GM12878 (cell line): ENCODE results near the gene ZNF214. TPM values are rescaled to one million over a fixed set of nuclear protein-coding genes. Genes with fewer than 3 reads are reported as not detected.

Source experiments
- ATAC-seq: fragments of 200-7000 bp; cut with Tn5 transposase; 3 replicates; pipeline ENCODE4 v1.9.1; 2020; ENCODE audit warnings: mild to moderate bottlenecking, moderate library complexity
- BruUV-seq: library from RNA; stranded (reverse); fragments of 400-500 nt; replicated peaks from 2 replicates; lab custom pipeline; 2021; lab: Mats Ljungman, UMichigan
- CTCF ChIA-PET: fragments of 300-600 bp; sonication (Branson Sonifier 250); formaldehyde crosslinking; extraction: SDS; loops from one replicate; lab custom pipeline; 2021; ENCODE audit warnings: inconsistent platforms; lab: Yijun Ruan, JAX
- POLR2A ChIA-PET: fragments of 350-600 bp; formaldehyde crosslinking; extraction: SDS; loops from one replicate; lab custom pipeline; 2021; ENCODE audit warnings: inconsistent platforms; lab: Charles Lee
- RAD21 ChIA-PET: fragments of 300-600 bp; sonication (Branson Sonifier 250); formaldehyde crosslinking; loops from one replicate; lab custom pipeline; 2023; ENCODE audit warnings: antibody characterized with exemption; ENCODE audit not compliant: unreplicated experiment; lab: Charles Lee
- SMC1A ChIA-PET: fragments of 300-600 bp; sonication (Branson Sonifier 250); formaldehyde crosslinking; loops from one replicate; lab custom pipeline; 2023; ENCODE audit not compliant: unreplicated experiment, uncharacterized antibody; lab: Charles Lee
- DNase-seq: peaks from one replicate; pipeline ENCODE4 v3.0.0-alpha.2; 2011; ENCODE audit warnings: low read depth, low spot score
- FAIRE-seq: peaks from 3 replicates; lab custom pipeline; 2011; peaks lifted over from hg19 to GRCh38; lab: Jason Lieb, UNC
- H2AFZ ChIP-seq: 2 replicates; pipeline ENCODE4 v1.6.0; 2011; ENCODE audit warnings: low read depth, low read length, control low read depth; ENCODE audit not compliant: control insufficient read depth
- H3K27ac ChIP-seq: 2 replicates; pipeline ENCODE4 v1.5.1; 2011; ENCODE audit warnings: control low read depth; ENCODE audit not compliant: control insufficient read depth, insufficient read depth
- H3K27me3 ChIP-seq, 2 experiments: replicated peaks in 1 of 2; 2 replicates each; pipeline versions ENCODE4 v1.6.0 to v1.6.1; 2011; ENCODE audit warnings: low read length in 1 of 2; ENCODE audit not compliant: control insufficient read depth in 2 of 2, insufficient read depth in 2 of 2
- H3K36me3 ChIP-seq, 2 experiments: 2 replicates each; pipeline ENCODE4 v1.5.1; 2011; ENCODE audit warnings: low read length in 1 of 2; ENCODE audit not compliant: control insufficient read depth in 2 of 2, insufficient read depth in 2 of 2
- H3K4me1 ChIP-seq: 2 replicates; pipeline ENCODE4 v1.6.1; 2011; ENCODE audit warnings: mild to moderate bottlenecking, low read length, moderate library complexity, mixed read lengths; ENCODE audit not compliant: control insufficient read depth, insufficient read depth
- H3K4me2 ChIP-seq: 2 replicates; pipeline ENCODE4 v1.6.0; 2011; ENCODE audit warnings: control low read depth; ENCODE audit not compliant: control insufficient read depth, insufficient read depth
- H3K4me3 ChIP-seq: fragments of 200-600 bp; sonication (generic); 2 replicates; pipeline ENCODE4 v1.5.1; 2016
- H3K79me2 ChIP-seq: 2 replicates; pipeline ENCODE4 v1.6.0; 2011; ENCODE audit warnings: low read length; ENCODE audit not compliant: control insufficient read depth, insufficient read depth
- H3K9ac ChIP-seq: 2 replicates; pipeline ENCODE4 v1.8.0; 2011; ENCODE audit warnings: low read length, control low read depth, mixed read lengths; ENCODE audit not compliant: control insufficient read depth, insufficient read depth
- H3K9me3 ChIP-seq: replicated peaks from 3 replicates; pipeline ENCODE4 v1.5.1; 2011; ENCODE audit warnings: mild to moderate bottlenecking, low read length; ENCODE audit not compliant: control insufficient read depth, insufficient read depth
- H4K20me1 ChIP-seq: 2 replicates; pipeline ENCODE4 v1.6.0; 2011; ENCODE audit not compliant: control insufficient read depth, insufficient read depth
- BCLAF1 ChIP-seq: fragments of 450-650 bp; IDR thresholded peaks from 2 replicates; pipeline ENCODE4 v1.6.1; 2017; ENCODE audit warnings: antibody characterized with exemption, mild to moderate bottlenecking, moderate library complexity
- CEBPB ChIP-seq, 2 experiments: fragments of 150-350 bp in 1 of 2; IDR thresholded peaks; 2 replicates each; pipeline ENCODE4 v1.6.1; 2012 to 2014; ENCODE audit warnings: low read depth in 2 of 2, low read length in 2 of 2, borderline replicate concordance in 1 of 2, inconsistent platforms in 1 of 2
- IRF4 ChIP-seq: IDR thresholded peaks from 2 replicates; pipeline ENCODE4 v1.6.1; 2011; ENCODE audit warnings: low read depth, low read length
- MTA3 ChIP-seq: IDR thresholded peaks from 2 replicates; pipeline ENCODE4 v1.6.1; 2012; ENCODE audit warnings: low read length, inconsistent platforms, borderline replicate concordance
- MXI1 ChIP-seq: fragments of 150-350 bp; IDR thresholded peaks from 2 replicates; pipeline ENCODE4 v1.6.1; 2011; ENCODE audit warnings: low read depth, mild to moderate bottlenecking, inconsistent platforms, low read length, improper control_type of control experiment
- PAX5 ChIP-seq: IDR thresholded peaks from 2 replicates; pipeline ENCODE4 v1.6.1; 2011; ENCODE audit warnings: low read depth, low read length, borderline replicate concordance
- TCF7 ChIP-seq: IDR thresholded peaks from 2 replicates; pipeline ENCODE4 v1.6.1; 2014; ENCODE audit warnings: antibody characterized with exemption, borderline replicate concordance
- ZSCAN29 ChIP-seq: fragments of 450-650 bp; IDR thresholded peaks from 2 replicates; pipeline ENCODE4 v1.6.1; 2017; ENCODE audit warnings: mild to moderate bottlenecking, moderate library complexity
- in situ Hi-C: fragments of 300-500 bp; cut with MboI; formaldehyde crosslinking; loops from 9 replicates; pipeline ENCODE4 v1.14.3; 2018; ENCODE audit warnings: mixed read lengths
- intact Hi-C: fragments of 100-400 bp; cut with micrococcal nuclease; formaldehyde crosslinking; loops from one replicate; pipeline ENCODE4 v1.14.2; 2022; ENCODE audit not compliant: unreplicated experiment
- polyA plus RNA-seq, 11 experiments: library from polyadenylated mRNA; depleted of rRNA in 4 of 11; unstranded in 6 of 11; stranded (reverse) in 5 of 11; fragments of >200 nt; fragmentation: Nextera tagmentation in 4 of 11; fragmentation: Illumina TruSeq in 1 of 11; extraction: Ambion mirVana in 4 of 11; extraction: Trizol in 1 of 11; gene quantifications; 1 replicate in 1 of 11; 2 replicates in 10 of 11; pipeline versions ENCODE4 v1.2.1 to v1.2.3, GENCODE V29; 2011 to 2016; ENCODE audit warnings: inconsistent platforms in 2 of 11, missing spikeins in 2 of 11, low read depth in 1 of 11
- total RNA-seq, 4 experiments: library from RNA; depleted of rRNA in 3 of 4; stranded (reverse); fragments of >200 nt in 3 of 4; fragmentation: Illumina TruSeq in 1 of 4; extraction: Trizol in 1 of 4; gene quantifications; 2 replicates each; pipeline versions ENCODE4 v1.2.1 to v1.2.3, GENCODE V29; 2013 to 2021
- TF ChIP-seq, protein P1 (sequence below): fragments of 450-650 bp; IDR thresholded peaks from 2 replicates; pipeline ENCODE4 v1.6.1; 2018; ENCODE audit warnings: mild to moderate bottlenecking, low read depth, moderate library complexity; ENCODE audit not compliant: partially characterized antibody
- TF ChIP-seq, protein P2 (sequence below): IDR thresholded peaks from 2 replicates; pipeline ENCODE4 v1.6.1; 2012; ENCODE audit warnings: improper control_type of control experiment, low read depth, low read length; ENCODE audit not compliant: insufficient replicate concordance

The ZNF214 gene
- total and polyA plus RNA-seq, 10 of the 15 experiments (the other 5 are each of a cell fraction or from before 2014, with no cell fraction given), result 0.18 TPM; not detected in 9

GRCh38 chr11:6991227-6991626 lies 28.9 kb downstream of the ZNF214 start (continued):
- TF ChIP-seq BCLAF1, result no peak
- TF ChIP-seq IRF4, result no peak
- TF ChIP-seq CEBPB (IDR thresholded peaks at IDR 0.05; ENCODE audit: borderline replicate concordance in 1 of 2, low read depth in 2 of 2, low read length in 2 of 2), result no peak

DNA sequence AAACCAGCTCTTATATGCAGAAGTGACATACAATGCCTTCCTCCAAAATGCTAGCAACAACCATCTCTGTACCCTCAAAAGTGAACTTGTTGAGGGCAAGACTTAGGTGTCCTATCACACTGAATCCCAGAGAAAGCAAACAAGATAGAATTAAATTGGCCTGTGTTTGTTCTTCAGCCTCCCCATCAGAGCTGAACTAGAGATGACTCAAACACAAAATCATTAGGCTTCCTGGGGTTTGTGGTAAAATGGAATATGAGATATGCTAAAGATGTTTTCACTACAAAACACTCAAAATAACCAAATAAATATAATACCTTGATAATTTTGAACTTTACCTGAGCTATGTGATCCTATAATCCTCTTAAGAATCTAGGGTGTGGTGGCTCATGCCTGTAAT lies 31.6 kb downstream of the ZNF214 start:
- H3K4me1 ChIP-seq, result no peaks in the 10 kb centered on the region
- in situ Hi-C loops (no loop called here), intact Hi-C loops (no loop called here)
- CTCF ChIA-PET, result interaction anchor here (1.2 kb wide), 1 partner anchor 176 kb away, joined by 4 read pairs; no protein-coding TSS in a partner anchor
- no peak overlapping the region for H3K4me3 ChIP-seq
- H2AFZ ChIP-seq, result no peak overlapping the region
- no peak overlapping the region for H3K9ac ChIP-seq
- H3K27ac ChIP-seq, result no peak overlapping the region
- no peaks in the 10 kb centered on the region for H4K20me1 ChIP-seq
- no peak overlapping the region for H3K4me2 ChIP-seq
- H3K27me3 ChIP-seq, result no peaks in the 10 kb centered on the region
- ATAC-seq (no peak), DNase-seq (no peak), FAIRE-seq (no peak)
- H3K36me3 ChIP-seq, result no peaks in the 10 kb centered on the region
- POLR2A ChIA-PET, result no interaction called here
- H3K79me2 ChIP-seq, result no peaks in the 10 kb centered on the region
- TF ChIP-seq ZSCAN29 (no peak), TCF7 (no peak), MXI1 (no peak), MTA3 (no peak), PAX5 (no peak)
- TF ChIP-seq, protein P1, sequence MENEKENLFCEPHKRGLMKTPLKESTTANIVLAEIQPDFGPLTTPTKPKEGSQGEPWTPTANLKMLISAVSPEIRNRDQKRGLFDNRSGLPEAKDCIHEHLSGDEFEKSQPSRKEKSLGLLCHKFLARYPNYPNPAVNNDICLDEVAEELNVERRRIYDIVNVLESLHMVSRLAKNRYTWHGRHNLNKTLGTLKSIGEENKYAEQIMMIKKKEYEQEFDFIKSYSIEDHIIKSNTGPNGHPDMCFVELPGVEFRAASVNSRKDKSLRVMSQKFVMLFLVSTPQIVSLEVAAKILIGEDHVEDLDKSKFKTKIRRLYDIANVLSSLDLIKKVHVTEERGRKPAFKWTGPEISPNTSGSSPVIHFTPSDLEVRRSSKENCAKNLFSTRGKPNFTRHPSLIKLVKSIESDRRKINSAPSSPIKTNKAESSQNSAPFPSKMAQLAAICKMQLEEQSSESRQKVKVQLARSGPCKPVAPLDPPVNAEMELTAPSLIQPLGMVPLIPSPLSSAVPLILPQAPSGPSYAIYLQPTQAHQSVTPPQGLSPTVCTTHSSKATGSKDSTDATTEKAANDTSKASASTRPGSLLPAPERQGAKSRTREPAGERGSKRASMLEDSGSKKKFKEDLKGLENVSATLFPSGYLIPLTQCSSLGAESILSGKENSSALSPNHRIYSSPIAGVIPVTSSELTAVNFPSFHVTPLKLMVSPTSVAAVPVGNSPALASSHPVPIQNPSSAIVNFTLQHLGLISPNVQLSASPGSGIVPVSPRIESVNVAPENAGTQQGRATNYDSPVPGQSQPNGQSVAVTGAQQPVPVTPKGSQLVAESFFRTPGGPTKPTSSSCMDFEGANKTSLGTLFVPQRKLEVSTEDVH, result no peak
- TF ChIP-seq, protein P2, sequence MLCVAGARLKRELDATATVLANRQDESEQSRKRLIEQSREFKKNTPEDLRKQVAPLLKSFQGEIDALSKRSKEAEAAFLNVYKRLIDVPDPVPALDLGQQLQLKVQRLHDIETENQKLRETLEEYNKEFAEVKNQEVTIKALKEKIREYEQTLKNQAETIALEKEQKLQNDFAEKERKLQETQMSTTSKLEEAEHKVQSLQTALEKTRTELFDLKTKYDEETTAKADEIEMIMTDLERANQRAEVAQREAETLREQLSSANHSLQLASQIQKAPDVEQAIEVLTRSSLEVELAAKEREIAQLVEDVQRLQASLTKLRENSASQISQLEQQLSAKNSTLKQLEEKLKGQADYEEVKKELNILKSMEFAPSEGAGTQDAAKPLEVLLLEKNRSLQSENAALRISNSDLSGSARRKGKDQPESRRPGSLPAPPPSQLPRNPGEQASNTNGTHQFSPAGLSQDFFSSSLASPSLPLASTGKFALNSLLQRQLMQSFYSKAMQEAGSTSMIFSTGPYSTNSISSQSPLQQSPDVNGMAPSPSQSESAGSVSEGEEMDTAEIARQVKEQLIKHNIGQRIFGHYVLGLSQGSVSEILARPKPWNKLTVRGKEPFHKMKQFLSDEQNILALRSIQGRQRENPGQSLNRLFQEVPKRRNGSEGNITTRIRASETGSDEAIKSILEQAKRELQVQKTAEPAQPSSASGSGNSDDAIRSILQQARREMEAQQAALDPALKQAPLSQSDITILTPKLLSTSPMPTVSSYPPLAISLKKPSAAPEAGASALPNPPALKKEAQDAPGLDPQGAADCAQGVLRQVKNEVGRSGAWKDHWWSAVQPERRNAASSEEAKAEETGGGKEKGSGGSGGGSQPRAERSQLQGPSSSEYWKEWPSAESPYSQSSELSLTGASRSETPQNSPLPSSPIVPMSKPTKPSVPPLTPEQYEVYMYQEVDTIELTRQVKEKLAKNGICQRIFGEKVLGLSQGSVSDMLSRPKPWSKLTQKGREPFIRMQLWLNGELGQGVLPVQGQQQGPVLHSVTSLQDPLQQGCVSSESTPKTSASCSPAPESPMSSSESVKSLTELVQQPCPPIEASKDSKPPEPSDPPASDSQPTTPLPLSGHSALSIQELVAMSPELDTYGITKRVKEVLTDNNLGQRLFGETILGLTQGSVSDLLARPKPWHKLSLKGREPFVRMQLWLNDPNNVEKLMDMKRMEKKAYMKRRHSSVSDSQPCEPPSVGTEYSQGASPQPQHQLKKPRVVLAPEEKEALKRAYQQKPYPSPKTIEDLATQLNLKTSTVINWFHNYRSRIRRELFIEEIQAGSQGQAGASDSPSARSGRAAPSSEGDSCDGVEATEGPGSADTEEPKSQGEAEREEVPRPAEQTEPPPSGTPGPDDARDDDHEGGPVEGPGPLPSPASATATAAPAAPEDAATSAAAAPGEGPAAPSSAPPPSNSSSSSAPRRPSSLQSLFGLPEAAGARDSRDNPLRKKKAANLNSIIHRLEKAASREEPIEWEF, result no peak
- SMC1A ChIA-PET, result interaction anchor here (1.1 kb wide), 1 partner anchor 85 kb away, joined by 3 read pairs; no protein-coding TSS in a partner anchor
- RAD21 ChIA-PET, result no interaction called here
- BruUV-seq, result no TSS peak
- no peaks in the 10 kb centered on the region for H3K9me3 ChIP-seq
